Liver (tissue), 9 donors: ENCODE results near the gene NAT16. TPM values are rescaled to one million over a fixed set of nuclear protein-coding genes. Genes with fewer than 3 reads are reported as not detected.

Source experiments
- DNase-seq: peaks from one replicate; pipeline ENCODE4 v3.0.0-alpha.2; 2017; ENCODE audit warnings: low spot score
- H3K27ac ChIP-seq, 2 donors: one replicate each; pipeline ENCODE4 v1.7.0; 2013; ENCODE audit warnings: inconsistent platforms in 2 of 2, low read length in 2 of 2, control low read depth in 1 of 2, low read depth in 1 of 2, mild to moderate bottlenecking in 1 of 2
- H3K27me3 ChIP-seq, 4 donors: one replicate each; pipeline versions ENCODE4 v1.6.1 to v1.7.0; 2013; ENCODE audit warnings: low read length in 3 of 4, inconsistent platforms in 1 of 4, mild to moderate bottlenecking in 1 of 4, moderate library complexity in 1 of 4; ENCODE audit not compliant: control insufficient read depth in 4 of 4, insufficient read depth in 4 of 4
- H3K36me3 ChIP-seq, 4 donors: one replicate each; pipeline versions ENCODE4 v1.6.1 to v1.7.0; 2013; ENCODE audit warnings: low read length in 3 of 4, mild to moderate bottlenecking in 3 of 4, low read depth in 1 of 4, moderate library complexity in 1 of 4; ENCODE audit not compliant: control insufficient read depth in 4 of 4, insufficient read depth in 3 of 4
- H3K4me1 ChIP-seq, 4 donors: one replicate each; pipeline versions ENCODE4 v1.6.1 to v1.7.0; 2013; ENCODE audit warnings: low read length in 3 of 4, mild to moderate bottlenecking in 3 of 4, moderate library complexity in 1 of 4; ENCODE audit not compliant: control insufficient read depth in 4 of 4, insufficient read depth in 4 of 4
- H3K4me3 ChIP-seq, 3 donors: one replicate each; pipeline versions ENCODE4 v1.6.1 to v1.7.0; 2013; ENCODE audit warnings: low read length in 3 of 3, control low read depth in 1 of 3, low read depth in 1 of 3, mild to moderate bottlenecking in 1 of 3
- H3K9ac ChIP-seq, 2 donors: one replicate each; pipeline ENCODE4 v1.7.0; 2013; ENCODE audit warnings: low read length in 2 of 2, mild to moderate bottlenecking in 2 of 2, moderate library complexity in 2 of 2, control low read depth in 1 of 2, low read depth in 1 of 2
- H3K9me3 ChIP-seq, 4 donors: one replicate each; pipeline versions ENCODE4 v1.6.1 to v1.7.0; 2013; ENCODE audit warnings: low read length in 3 of 4; ENCODE audit not compliant: control insufficient read depth in 4 of 4
- ATF3 ChIP-seq: IDR thresholded peaks from 2 replicates; pipeline ENCODE4 v1.6.1; 2016; ENCODE audit warnings: antibody characterized with exemption
- CTCF ChIP-seq: fragments of 150-350 bp; IDR thresholded peaks from 2 replicates; pipeline ENCODE4 v1.5.1; 2017; ENCODE audit warnings: improper control_type of control experiment, low read depth, low read length; ENCODE audit not compliant: missing input control
- EGR1 ChIP-seq, 2 donors: IDR thresholded peaks; 2 replicates each; pipeline ENCODE4 v1.6.1; 2016 to 2018; ENCODE audit warnings: antibody characterized with exemption in 2 of 2, low read depth in 2 of 2
- FOXA1 ChIP-seq: IDR thresholded peaks from 2 replicates; pipeline ENCODE4 v1.6.1; 2016; ENCODE audit warnings: antibody characterized with exemption
- FOXA2 ChIP-seq: IDR thresholded peaks from 2 replicates; pipeline ENCODE4 v1.6.1; 2016; ENCODE audit warnings: antibody characterized with exemption
- GABPA ChIP-seq, 2 donors: IDR thresholded peaks in 1 of 2; conservative IDR thresholded peaks in 1 of 2; 2 replicates each; pipeline ENCODE4 v1.6.1; 2016; ENCODE audit warnings: antibody characterized with exemption in 2 of 2, mild to moderate bottlenecking in 1 of 2, moderate library complexity in 1 of 2
- HNF4A ChIP-seq, 2 donors: conservative IDR thresholded peaks; 2 replicates each; pipeline ENCODE4 v1.6.1; 2016; ENCODE audit warnings: antibody characterized with exemption in 2 of 2, mild to moderate bottlenecking in 2 of 2
- HNF4G ChIP-seq: IDR thresholded peaks from 2 replicates; pipeline ENCODE4 v1.6.1; 2016; ENCODE audit warnings: antibody characterized with exemption
- JUND ChIP-seq, 2 donors: IDR thresholded peaks; 2 replicates each; pipeline ENCODE4 v1.6.1; 2016; ENCODE audit warnings: antibody characterized with exemption in 2 of 2
- MAX ChIP-seq: IDR thresholded peaks from 2 replicates; pipeline ENCODE4 v1.6.1; 2016; ENCODE audit warnings: antibody characterized with exemption
- NR2F2 ChIP-seq: IDR thresholded peaks from 2 replicates; pipeline ENCODE4 v1.6.1; 2016; ENCODE audit warnings: antibody characterized with exemption
- RAD21 ChIP-seq, 2 donors: IDR thresholded peaks; 2 replicates each; pipeline ENCODE4 v1.6.1; 2016; ENCODE audit warnings: antibody characterized with exemption in 2 of 2, mild to moderate bottlenecking in 2 of 2
- RXRA ChIP-seq, 2 donors: IDR thresholded peaks; 2 replicates each; pipeline ENCODE4 v1.6.1; 2017 to 2018; ENCODE audit warnings: antibody characterized with exemption in 2 of 2, mild to moderate bottlenecking in 1 of 2
- SP1 ChIP-seq: IDR thresholded peaks from 2 replicates; pipeline ENCODE4 v1.6.1; 2018; ENCODE audit warnings: antibody characterized with exemption, mild to moderate bottlenecking
- TAF1 ChIP-seq: conservative IDR thresholded peaks from 2 replicates; pipeline ENCODE4 v1.6.1; 2016; ENCODE audit warnings: antibody characterized with exemption, mild to moderate bottlenecking
- YY1 ChIP-seq: IDR thresholded peaks from 2 replicates; pipeline ENCODE4 v1.6.1; 2016; ENCODE audit warnings: antibody characterized with exemption, mild to moderate bottlenecking
- WGBS: extraction: QIAGEN DNeasy Blood & Tissue Kit; methylation state at CpG from one replicate; pipeline ENCODE4 v1.1.7; 2013; 5-methylcytosine and 5-hydroxymethylcytosine counted together
- polyA plus RNA-seq, 2 donors: library from polyadenylated mRNA; stranded (reverse) in 1 of 2; unstranded in 1 of 2; fragments of 200-250 nt in 1 of 2; fragments of >200 nt in 1 of 2; fragmentation: Nextera tagmentation in 1 of 2; extraction: Ambion mirVana in 1 of 2; gene quantifications; one replicate each; pipeline versions ENCODE4 v1.2.1 to v1.2.3, GENCODE V29; 2013 to 2015
- total RNA-seq, 2 donors: library from RNA; depleted of rRNA; stranded (reverse); fragments of >200 nt; gene quantifications; one replicate each; pipeline ENCODE4 v1.2.3, GENCODE V29; 2014
- TF ChIP-seq, protein P1 (sequence below): IDR thresholded peaks from 2 replicates; pipeline ENCODE4 v1.6.1; 2016; ENCODE audit warnings: antibody characterized with exemption, mild to moderate bottlenecking
- TF ChIP-seq, protein P2 (sequence below): IDR thresholded peaks from 2 replicates; pipeline ENCODE4 v1.6.1; 2016; ENCODE audit warnings: antibody characterized with exemption
- donor health status: healthy.
- donor health status: healthy.
- donor health status: healthy.
- donor health status: healthy.
- donor health status: healthy.

Gene NAT16
- total and polyA plus RNA-seq, 4 donors: not detected

GRCh38 chr7:101125989-101126650 lies 54.0 kb downstream of the NAT16 start:
- Histone ChIP-seq H3K27ac (peak overlapping the region; percentile 83 to 96), H3K9ac (no peak overlapping the region), H3K36me3 (peaks cover 0 to 12% (median 6%) of the 10 kb centered on the region in 4 donors), H3K4me1 (peaks cover 21 to 51% (median 31%) of the 10 kb centered on the region in 4 donors), H3K27me3 (no peaks in the 10 kb centered on the region), H3K9me3 (no peaks in the 10 kb centered on the region), H3K4me3 (no peak overlapping the region)
- WGBS: 21% methylated on average over 15 of the region's 15 CpGs
- TF ChIP-seq NR2F2 (no peak), EGR1 (IDR thresholded peaks at IDR 0.05; ENCODE audit: low read depth in 2 of 2) (no peak), FOXA2 (peak; percentile 91), FOXA1 (peak; percentile 86), MAX (peak; percentile 88), HNF4A (conservative IDR thresholded peaks at IDR 0.05) (peak in 1 of 2 donors; percentile 72)
- DNase-seq: peak; percentile 53

- peak overlapping the region; percentile 83 to 96 for H3K27ac ChIP-seq
- 25% methylated on average over 7 of the region's 7 CpGs for WGBS
- peaks cover 0 to 4% (median 0%) of the 10 kb centered on the region in 4 donors for H3K36me3 ChIP-seq
- no peak for TF ChIP-seq FOXA1
- TF ChIP-seq HNF4G: no peak
- TF ChIP-seq MAX: peak; percentile 46
- peak in 1 of 2 donors; percentile 48 for TF ChIP-seq GABPA (IDR thresholded peaks at IDR 0.05 in 1 of 2, conservative IDR thresholded peaks at IDR 0.05 in 1 of 2)
- TF ChIP-seq RXRA (IDR thresholded peaks at IDR 0.05): peak; percentile 58 to 77
- peak; percentile 59 for TF ChIP-seq YY1
- TF ChIP-seq ATF3: no peak
- peak in 1 of 2 donors; percentile 61 for TF ChIP-seq JUND (IDR thresholded peaks at IDR 0.05)
- TF ChIP-seq FOXA2: peak; percentile 44
- peak; percentile 67 for TF ChIP-seq SP1
- TF ChIP-seq TAF1: no peak
- TF ChIP-seq NR2F2: no peak
- TF ChIP-seq HNF4A (conservative IDR thresholded peaks at IDR 0.05): peak; percentile 48 to 57
- TF ChIP-seq RAD21 (IDR thresholded peaks at IDR 0.05): peak; percentile 21 to 44
- peak in 1 of 2 donors; percentile 28 for TF ChIP-seq EGR1 (IDR thresholded peaks at IDR 0.05; ENCODE audit: low read depth in 2 of 2)
- TF ChIP-seq CTCF: no peak
- TF ChIP-seq, protein P1, sequence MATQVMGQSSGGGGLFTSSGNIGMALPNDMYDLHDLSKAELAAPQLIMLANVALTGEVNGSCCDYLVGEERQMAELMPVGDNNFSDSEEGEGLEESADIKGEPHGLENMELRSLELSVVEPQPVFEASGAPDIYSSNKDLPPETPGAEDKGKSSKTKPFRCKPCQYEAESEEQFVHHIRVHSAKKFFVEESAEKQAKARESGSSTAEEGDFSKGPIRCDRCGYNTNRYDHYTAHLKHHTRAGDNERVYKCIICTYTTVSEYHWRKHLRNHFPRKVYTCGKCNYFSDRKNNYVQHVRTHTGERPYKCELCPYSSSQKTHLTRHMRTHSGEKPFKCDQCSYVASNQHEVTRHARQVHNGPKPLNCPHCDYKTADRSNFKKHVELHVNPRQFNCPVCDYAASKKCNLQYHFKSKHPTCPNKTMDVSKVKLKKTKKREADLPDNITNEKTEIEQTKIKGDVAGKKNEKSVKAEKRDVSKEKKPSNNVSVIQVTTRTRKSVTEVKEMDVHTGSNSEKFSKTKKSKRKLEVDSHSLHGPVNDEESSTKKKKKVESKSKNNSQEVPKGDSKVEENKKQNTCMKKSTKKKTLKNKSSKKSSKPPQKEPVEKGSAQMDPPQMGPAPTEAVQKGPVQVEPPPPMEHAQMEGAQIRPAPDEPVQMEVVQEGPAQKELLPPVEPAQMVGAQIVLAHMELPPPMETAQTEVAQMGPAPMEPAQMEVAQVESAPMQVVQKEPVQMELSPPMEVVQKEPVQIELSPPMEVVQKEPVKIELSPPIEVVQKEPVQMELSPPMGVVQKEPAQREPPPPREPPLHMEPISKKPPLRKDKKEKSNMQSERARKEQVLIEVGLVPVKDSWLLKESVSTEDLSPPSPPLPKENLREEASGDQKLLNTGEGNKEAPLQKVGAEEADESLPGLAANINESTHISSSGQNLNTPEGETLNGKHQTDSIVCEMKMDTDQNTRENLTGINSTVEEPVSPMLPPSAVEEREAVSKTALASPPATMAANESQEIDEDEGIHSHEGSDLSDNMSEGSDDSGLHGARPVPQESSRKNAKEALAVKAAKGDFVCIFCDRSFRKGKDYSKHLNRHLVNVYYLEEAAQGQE: peak; percentile 59
- TF ChIP-seq, protein P2, sequence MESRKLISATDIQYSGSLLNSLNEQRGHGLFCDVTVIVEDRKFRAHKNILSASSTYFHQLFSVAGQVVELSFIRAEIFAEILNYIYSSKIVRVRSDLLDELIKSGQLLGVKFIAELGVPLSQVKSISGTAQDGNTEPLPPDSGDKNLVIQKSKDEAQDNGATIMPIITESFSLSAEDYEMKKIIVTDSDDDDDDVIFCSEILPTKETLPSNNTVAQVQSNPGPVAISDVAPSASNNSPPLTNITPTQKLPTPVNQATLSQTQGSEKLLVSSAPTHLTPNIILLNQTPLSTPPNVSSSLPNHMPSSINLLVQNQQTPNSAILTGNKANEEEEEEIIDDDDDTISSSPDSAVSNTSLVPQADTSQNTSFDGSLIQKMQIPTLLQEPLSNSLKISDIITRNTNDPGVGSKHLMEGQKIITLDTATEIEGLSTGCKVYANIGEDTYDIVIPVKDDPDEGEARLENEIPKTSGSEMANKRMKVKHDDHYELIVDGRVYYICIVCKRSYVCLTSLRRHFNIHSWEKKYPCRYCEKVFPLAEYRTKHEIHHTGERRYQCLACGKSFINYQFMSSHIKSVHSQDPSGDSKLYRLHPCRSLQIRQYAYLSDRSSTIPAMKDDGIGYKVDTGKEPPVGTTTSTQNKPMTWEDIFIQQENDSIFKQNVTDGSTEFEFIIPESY: no peak
- no peaks in the 10 kb centered on the region for H3K9me3 ChIP-seq
- H3K4me1 ChIP-seq: peaks cover 21 to 51% (median 31%) of the 10 kb centered on the region in 4 donors
- no peak overlapping the region for H3K4me3 ChIP-seq
- H3K9ac ChIP-seq: peak overlapping the region in 1 of 2 donors; percentile 81
- no peaks in the 10 kb centered on the region for H3K27me3 ChIP-seq
- DNase-seq: no peak
Observed at GRCh38 chr7:101124376-101125056, 55.6 kb downstream of the NAT16 start.
